Astrocyte (in vitro differentiated cells and primary cell): ENCODE data around the gene HOXA10. TPM values are rescaled to one million over a fixed set of nuclear protein-coding genes. Genes with fewer than 3 reads are reported as not detected.

Source experiments
- DNase-seq: peaks from one replicate; pipeline ENCODE4 v3.0.0-alpha.2; 2010; ENCODE audit warnings: low read depth
- FAIRE-seq: peaks from 2 replicates; lab custom pipeline; 2011; peaks lifted over from hg19 to GRCh38; lab: Jason Lieb, UNC
- H2AFZ ChIP-seq: 2 replicates; pipeline ENCODE4 v1.6.0; 2012; ENCODE audit warnings: low read depth, low read length, inconsistent platforms
- H3K27ac ChIP-seq: 2 replicates; pipeline ENCODE4 v1.5.1; 2011; ENCODE audit warnings: low read depth, low read length, inconsistent platforms
- H3K27me3 ChIP-seq: 2 replicates; pipeline ENCODE4 v1.6.0; 2011; ENCODE audit warnings: low read length, inconsistent platforms; ENCODE audit not compliant: insufficient read depth
- H3K36me3 ChIP-seq: 2 replicates; pipeline ENCODE4 v1.5.1; 2011; ENCODE audit warnings: low read length, inconsistent platforms; ENCODE audit not compliant: insufficient read depth
- H3K4me1 ChIP-seq: 2 replicates; pipeline ENCODE4 v1.5.1; 2011; ENCODE audit warnings: low read length, inconsistent platforms; ENCODE audit not compliant: insufficient read depth
- H3K4me2 ChIP-seq: 2 replicates; pipeline ENCODE4 v1.6.0; 2012; ENCODE audit warnings: low read length, inconsistent platforms
- H3K4me3 ChIP-seq: 2 replicates; pipeline ENCODE4 v1.5.1; 2011; ENCODE audit warnings: low read depth, mild to moderate bottlenecking, low read length, inconsistent platforms; ENCODE audit not compliant: insufficient read depth
- H3K79me2 ChIP-seq: 2 replicates; pipeline ENCODE4 v1.6.0; 2012; ENCODE audit warnings: mild to moderate bottlenecking, low read length, inconsistent platforms; ENCODE audit not compliant: insufficient read depth
- H3K9ac ChIP-seq: 2 replicates; pipeline ENCODE4 v1.6.0; 2012; ENCODE audit warnings: mild to moderate bottlenecking, low read length, inconsistent platforms
- H3K9me3 ChIP-seq: 2 replicates; pipeline ENCODE4 v1.5.1; 2012; ENCODE audit warnings: low read depth, mild to moderate bottlenecking, low read length, inconsistent platforms; ENCODE audit not compliant: insufficient read depth
- H4K20me1 ChIP-seq: 2 replicates; pipeline ENCODE4 v1.6.0; 2012; ENCODE audit warnings: low read length, inconsistent platforms; ENCODE audit not compliant: insufficient read depth
- H3K27ac Mint-ChIP-seq: one replicate; pipeline ENCODE4 v1.8.0; 2021; ENCODE audit warnings: mild to moderate bottlenecking, mixed read lengths; ENCODE audit not compliant: unreplicated experiment
- H3K27me3 Mint-ChIP-seq: one replicate; pipeline ENCODE4 v1.8.0; 2021; ENCODE audit warnings: low read depth, mixed read lengths; ENCODE audit not compliant: unreplicated experiment
- H3K36me3 Mint-ChIP-seq: one replicate; pipeline ENCODE4 v1.8.0; 2021; ENCODE audit warnings: low read depth, mixed read lengths; ENCODE audit not compliant: unreplicated experiment
- H3K4me1 Mint-ChIP-seq: one replicate; pipeline ENCODE4 v1.8.0; 2021; ENCODE audit warnings: low read depth, mixed read lengths; ENCODE audit not compliant: unreplicated experiment
- H3K4me3 Mint-ChIP-seq: one replicate; pipeline ENCODE4 v1.8.0; 2021; ENCODE audit warnings: mild to moderate bottlenecking, moderate library complexity, mixed read lengths; ENCODE audit not compliant: unreplicated experiment
- H3K9me3 Mint-ChIP-seq: one replicate; pipeline ENCODE4 v1.8.0; 2021; ENCODE audit warnings: mild to moderate bottlenecking, mixed read lengths; ENCODE audit not compliant: unreplicated experiment
- CTCF ChIP-seq: IDR thresholded peaks from 2 replicates; pipeline ENCODE4 v1.5.1; 2011; ENCODE audit warnings: low read depth, mild to moderate bottlenecking, inconsistent platforms, low read length, moderate library complexity; ENCODE audit not compliant: insufficient read depth
- EZH2 ChIP-seq: IDR thresholded peaks from 2 replicates; pipeline ENCODE4 v1.6.1; 2012; ENCODE audit warnings: mild to moderate bottlenecking, low read length, inconsistent platforms; ENCODE audit not compliant: insufficient read depth
- total RNA-seq: library from RNA; stranded (reverse); gene quantifications from 2 replicates; pipeline ENCODE4 v1.2.1, GENCODE V29; 2021

HOXA10 gene
- total RNA-seq, 1 donor from 2014 or later = not detected

- no peaks in the 10 kb centered on the region for H4K20me1 ChIP-seq
- Mint-ChIP-seq H3K4me3 (no peak within 1 kb of the TSS), H3K27me3 (peaks cover 80% of the 10 kb centered on the region), H3K4me1 (no peaks in the 10 kb centered on the region), H3K9me3 (peaks cover 44% of the 10 kb centered on the region), H3K27ac (peak within 1 kb of the TSS; percentile 77), H3K36me3 (no peaks in the 10 kb centered on the region)
- peak; percentile 55 for TF ChIP-seq EZH2
- TF ChIP-seq CTCF = no peak
- peaks cover 16% of the 10 kb centered on the region for H3K9me3 ChIP-seq
- no peak within 1 kb of the TSS for H3K27ac ChIP-seq
- peaks cover 93% of the 10 kb centered on the region for H3K27me3 ChIP-seq
- no peaks in the 10 kb centered on the region for H3K36me3 ChIP-seq
- no peak within 1 kb of the TSS for H3K4me3 ChIP-seq
- peaks cover 3% of the 10 kb centered on the region for H3K4me1 ChIP-seq
- H3K79me2 ChIP-seq = no peaks in the 10 kb centered on the region
- DNase-seq (no peak), FAIRE-seq (no peak)
- no peak within 1 kb of the TSS for H3K9ac ChIP-seq
- no peak within 1 kb of the TSS for H2AFZ ChIP-seq
- peak within 1 kb of the TSS; percentile 11 for H3K4me2 ChIP-seq
Measured at GRCh38 chr7:27156508-27156898, 17.6 kb downstream of the HOXA10 start, which contains the start of gene HOXA7. Gene HOXA7, minus strand, starts transcription at chr7:27156675. Its CDS starts 130 bp downstream, at chr7:27156545.

GRCh38 chr7:27155816-27156507, 18.2 kb downstream of the HOXA10 start:
- TF ChIP-seq EZH2 (peak; percentile 75), CTCF (no peak)
- DNase-seq = no peak
- Mint-ChIP-seq H3K4me1 (no peaks in the 10 kb centered on the region), H3K27ac (no peak overlapping the region), H3K9me3 (peaks cover 49% of the 10 kb centered on the region), H3K36me3 (no peaks in the 10 kb centered on the region), H3K27me3 (peaks cover 82% of the 10 kb centered on the region), H3K4me3 (no peak overlapping the region)
- H3K36me3 ChIP-seq = no peaks in the 10 kb centered on the region
- H3K4me3 ChIP-seq = no peak overlapping the region
- H3K4me1 ChIP-seq = peaks cover 8% of the 10 kb centered on the region
- FAIRE-seq = no peak
- no peaks in the 10 kb centered on the region for H3K79me2 ChIP-seq
- H3K9ac ChIP-seq = no peak overlapping the region
- H3K9me3 ChIP-seq = peaks cover 16% of the 10 kb centered on the region
- H2AFZ ChIP-seq = no peak overlapping the region
- peak overlapping the region; percentile 11 for H3K4me2 ChIP-seq
- no peaks in the 10 kb centered on the region for H4K20me1 ChIP-seq
- no peak overlapping the region for H3K27ac ChIP-seq
- peaks cover 95% of the 10 kb centered on the region for H3K27me3 ChIP-seq
